ENCODE data around the gene SPG11.
"Not testable (repeated sequence)": the region's sequence is repeated elsewhere in the genome, so short reads cannot be mapped to it uniquely, and the experiment has no call there.

Gene SPG11

DNA sequence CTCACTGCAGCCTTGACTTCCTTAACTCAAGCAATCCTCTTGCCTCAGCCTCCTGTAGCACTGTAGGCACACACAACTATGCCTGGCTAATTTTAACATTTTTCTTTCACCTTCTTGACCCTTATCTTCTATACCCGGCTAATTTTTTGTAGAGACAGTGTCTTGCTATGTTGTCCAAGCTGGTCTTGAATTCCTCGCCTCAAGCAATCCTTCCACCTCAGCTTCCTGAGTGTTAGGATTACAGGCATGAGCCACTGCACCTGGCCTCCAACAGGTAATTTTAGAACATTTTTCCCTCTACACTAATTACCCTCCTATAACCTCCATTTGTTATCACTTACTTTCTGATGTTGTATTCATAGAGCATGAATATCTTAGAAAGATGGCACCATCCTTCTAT, 60.3 kb downstream of the SPG11 start:
- DNase-seq, result no peak

DNA sequence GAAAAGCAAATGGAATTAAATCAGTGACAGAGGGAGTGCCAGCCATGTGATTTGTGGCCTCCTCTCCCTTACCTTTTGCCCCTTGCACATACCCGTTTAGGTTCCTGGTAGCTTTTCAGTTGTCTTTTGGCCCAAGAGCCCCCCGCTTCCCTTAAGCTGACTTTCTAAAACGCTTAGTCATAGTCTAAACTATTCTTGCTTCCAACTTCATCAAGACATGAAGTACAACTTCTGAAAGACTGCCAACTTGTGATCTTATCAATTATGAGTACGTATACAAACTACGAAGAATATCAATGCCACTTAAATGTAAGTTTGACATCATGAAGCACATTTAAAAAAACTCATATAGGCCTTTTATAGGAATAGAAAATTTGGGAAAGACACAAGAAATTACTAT, 64.6 kb downstream of the SPG11 start:
- no peak for DNase-seq

DNA sequence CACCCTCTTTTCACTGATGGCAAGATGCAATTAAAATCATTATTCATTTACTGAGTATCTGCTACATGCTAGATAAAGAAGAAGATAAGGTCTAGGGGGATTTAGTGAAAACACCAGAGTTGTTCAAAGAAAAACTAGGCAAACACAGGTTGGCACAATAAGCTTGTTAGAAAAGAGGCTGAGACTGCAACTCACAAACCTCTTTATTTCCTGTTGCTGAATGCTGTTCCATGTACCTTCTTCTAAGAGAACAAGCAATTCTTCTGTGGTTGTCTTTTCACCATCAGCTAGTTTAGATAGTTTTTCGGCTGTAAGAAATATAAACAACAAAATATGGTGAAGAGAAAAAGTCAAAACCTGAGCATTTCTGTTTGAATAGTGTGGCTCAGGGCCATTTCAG, 65.4 kb downstream of the SPG11 start:
- DNase-seq, result no peak

DNA sequence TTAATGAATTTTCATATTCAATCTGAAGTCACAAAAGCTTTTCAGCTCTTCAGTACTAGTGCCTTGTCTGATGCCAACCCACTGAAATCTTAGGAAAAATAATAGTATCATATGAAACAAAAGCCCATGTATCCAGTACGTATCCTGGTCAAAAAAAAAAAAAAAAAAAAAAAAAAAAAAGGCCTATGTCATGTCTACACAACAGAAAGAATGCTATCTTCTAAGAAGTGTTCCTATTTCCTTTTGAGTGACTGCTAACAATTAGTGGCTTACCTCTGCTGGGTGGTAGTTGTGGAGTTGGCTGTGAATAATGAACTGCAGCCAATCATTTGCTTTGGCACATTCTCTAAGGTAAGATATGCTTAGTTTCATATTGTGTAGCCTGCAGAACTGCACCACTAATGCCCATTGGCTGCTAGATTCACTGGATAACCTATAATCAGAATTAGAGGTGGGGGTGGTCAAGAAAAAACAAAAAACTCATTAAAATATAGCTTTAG, 66.9 kb downstream of the SPG11 start:
- DNase-seq, result peak; percentile 31

DNA sequence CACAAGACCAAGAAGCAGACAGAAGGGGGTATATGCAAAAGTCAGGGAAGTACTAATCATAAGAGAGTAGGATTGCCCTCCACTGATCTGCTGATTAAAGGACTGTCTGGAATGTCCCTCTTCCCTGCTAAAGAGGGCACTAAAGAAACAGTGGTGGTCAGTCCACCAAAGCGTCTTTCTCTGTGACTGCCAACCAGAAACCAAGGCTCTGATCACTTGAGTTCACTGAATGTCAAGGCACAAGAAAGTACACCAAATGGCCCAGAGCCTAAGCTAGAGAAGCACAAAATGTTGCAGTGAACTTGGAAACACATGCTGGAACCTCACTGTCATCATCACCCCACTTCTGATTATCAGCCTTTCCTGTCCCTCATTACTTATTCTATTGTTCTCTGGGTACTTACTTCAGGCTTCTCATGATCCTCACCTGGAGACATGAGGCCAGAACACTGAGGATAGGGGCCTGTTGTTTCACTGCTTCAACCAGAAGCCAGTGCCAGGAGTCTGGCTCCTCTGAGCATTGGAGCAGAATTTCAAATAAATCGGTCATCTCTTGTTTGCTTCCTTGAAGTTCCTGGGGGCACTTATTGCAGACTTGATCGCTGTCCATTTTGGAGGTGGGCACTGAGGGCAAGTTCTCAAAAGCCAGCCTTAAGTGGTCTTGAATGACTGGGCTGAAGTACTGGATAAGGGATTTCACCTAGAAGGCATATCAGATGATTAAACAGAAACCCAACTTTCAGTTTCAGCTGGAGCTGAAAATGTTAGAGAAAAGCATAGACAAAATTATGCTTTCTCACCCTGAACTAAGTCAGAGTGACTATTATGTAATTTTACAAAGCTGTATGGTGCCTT, 67.6 kb downstream of the SPG11 start:
- DNase-seq, result peak; percentile 39

DNA sequence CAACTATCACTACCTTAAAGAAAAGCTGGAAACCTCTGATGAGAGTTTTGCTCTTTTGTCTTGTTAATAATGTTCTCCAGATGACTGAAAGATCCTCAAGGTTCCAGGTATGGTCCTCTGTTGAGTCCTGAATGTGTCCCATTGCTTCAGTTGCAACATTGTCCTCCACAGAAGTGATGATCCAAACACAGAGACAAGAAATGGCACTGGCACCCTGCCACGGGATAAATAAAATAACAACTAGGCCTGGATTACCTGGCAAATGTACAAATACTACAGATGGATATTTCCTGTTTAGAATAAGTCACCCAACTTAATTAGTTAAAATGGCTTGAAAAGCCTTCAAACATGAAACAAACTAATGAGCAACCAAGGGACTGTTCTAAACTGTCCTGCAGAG, 68.2 kb downstream of the SPG11 start:
- no peak for DNase-seq

DNA sequence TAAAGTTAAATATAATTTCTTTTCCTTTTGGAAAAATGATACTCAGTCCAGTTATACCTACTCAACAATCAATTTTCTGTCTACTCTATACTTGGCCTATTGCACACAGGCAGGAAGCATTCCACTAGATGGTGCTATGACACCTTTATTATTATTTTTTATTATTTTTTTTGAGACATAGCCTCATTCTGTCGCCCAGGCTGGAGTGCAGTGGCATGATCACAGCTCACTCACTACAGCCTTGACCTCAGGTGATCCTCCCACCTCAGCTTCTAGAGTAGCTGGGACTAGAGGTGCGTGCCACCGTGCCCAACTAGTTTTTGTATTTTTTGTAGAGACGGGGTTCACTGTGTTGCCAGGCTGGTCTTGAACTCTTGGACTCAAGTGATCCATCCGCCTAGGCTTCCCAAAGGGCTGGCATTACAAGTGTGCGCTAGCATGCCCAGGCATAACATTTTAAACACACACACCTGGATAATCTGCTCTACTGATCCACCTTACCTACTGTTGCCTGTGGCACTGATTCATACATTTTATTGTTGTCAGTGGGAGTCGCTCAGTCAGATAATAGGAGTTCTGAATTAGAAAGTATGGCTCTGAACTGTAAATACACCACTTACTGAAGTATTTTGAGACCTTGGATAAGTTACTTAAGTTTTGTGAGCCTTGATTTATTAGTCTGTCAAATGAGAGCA, 70.3 kb downstream of the SPG11 start:
- peak; percentile 49 for DNase-seq

DNA sequence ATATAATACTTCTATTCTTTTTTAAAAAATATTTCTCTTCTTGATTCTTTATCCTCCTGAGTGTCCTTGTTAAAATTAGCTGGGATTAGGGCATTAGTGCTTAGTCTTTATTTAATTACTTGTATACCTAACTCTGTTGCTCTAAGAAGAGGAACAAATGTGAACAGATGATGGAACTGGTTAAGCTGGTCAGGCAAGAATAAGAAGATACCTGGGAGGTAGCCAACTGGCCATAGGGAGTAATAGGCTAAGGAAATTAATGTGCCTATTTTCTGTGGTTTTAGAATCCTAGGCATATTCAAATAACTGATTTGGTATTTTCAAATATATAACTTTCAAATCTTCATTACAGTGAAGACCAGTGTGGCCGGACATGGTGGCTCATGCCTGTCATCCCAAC, 72.1 kb downstream of the SPG11 start:
- DNase-seq, result no peak

DNA sequence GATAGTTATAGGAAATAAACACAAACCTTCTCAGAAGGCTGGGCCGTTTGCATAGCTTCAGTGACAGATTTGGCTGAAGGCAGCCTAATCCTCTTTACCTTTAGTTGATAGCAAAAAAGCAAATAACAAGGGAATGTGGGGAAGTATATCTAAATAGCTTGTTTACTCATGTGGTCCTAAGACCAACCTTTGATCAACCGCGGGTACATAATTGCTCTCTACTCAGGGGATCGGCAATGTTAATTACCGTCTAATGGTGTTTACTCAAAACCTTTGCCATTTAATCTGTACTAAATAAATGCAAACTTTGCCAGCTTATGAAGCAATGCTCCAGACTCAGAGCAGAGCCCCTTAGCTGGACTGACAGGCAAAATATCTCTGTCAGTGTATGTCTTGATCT, 74.9 kb downstream of the SPG11 start:
- no peak for DNase-seq

DNA sequence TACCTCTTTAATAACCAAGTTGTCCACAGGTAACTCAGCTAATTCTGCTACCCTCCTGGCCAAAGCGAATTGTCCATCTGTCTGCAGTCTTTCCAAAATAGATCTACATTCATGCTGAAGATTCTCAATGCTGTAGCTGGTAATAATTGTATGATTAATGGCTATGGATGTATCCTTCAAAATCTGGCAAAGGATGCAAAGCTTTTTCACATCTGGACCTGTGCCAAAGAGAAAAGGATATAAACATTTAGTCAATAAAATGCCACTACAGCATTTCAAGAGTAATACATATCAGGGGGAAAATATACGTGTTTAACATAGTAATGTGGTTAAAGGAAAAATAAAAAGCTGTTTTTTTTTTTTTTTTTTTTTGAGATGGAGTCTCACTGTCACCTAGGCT, 77.8 kb downstream of the SPG11 start:
- DNase-seq, result no peak

DNA sequence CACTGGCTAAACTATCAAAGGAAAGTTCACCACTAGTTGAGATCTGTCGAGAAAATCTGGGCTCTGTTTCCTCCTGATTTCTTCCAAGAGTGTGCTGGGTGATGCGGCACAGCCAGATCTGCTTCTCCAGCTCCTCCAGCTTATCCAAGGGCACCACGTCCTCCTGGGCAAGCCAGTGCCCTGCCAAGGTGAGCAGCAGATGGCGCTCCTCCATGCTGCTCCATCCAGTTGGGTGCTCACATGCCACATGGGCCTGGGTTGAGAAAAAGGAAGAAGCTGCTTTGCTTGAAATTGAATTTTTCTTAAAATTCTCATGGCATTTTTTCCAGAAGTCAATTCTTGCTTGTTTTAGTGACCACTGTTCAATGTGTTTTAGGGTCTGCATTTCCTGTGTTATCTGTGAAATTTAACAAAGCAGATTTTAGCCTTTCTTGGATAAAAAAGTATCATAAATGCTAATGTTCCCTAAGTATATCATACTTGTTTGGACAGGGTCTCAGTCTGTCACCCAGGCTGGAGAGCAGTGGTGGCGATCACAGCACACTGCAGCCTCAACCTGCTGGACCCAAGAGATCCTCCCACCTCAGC, 79.2 kb downstream of the SPG11 start:
- DNase-seq, result peak; percentile 62

DNA sequence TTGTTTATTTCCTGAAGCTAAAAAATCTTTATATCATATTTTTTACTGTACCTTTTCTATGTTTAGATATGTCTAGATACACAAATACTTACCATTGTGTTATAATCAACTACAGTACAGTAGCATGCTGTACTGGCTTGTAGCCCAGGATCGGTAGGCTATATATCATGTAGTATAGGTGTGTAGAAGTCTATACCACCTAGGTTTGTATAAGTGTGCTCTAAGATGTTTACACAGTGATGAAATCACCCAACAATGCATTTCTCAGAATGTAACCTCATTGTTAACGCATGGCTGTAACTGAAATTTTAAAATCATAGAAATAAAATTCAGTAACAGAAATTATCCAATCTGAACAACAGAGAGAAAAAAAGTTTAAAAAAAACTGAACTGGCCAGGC, 83.4 kb downstream of the SPG11 start:
- DNase-seq, result no peak

DNA sequence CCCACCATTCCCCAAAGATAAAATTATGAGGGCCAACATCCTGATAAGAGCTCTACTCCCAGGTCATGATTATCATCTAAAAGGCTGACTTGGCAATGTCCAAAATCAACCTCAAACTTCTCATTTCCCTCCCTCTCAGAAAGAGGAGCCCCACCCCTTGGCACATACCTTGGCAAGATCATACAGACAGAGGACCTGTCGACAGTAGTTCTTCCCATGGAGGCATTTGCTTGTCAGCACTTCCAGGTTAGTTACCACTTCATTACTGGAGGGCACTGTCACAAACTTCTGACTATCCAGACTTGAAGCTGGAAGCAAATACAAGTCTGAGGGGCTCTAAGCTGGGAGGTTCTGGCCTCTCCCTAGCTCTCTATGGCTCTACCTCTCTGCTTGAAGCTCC, 88.7 kb downstream of the SPG11 start:
- DNase-seq, result no peak

DNA sequence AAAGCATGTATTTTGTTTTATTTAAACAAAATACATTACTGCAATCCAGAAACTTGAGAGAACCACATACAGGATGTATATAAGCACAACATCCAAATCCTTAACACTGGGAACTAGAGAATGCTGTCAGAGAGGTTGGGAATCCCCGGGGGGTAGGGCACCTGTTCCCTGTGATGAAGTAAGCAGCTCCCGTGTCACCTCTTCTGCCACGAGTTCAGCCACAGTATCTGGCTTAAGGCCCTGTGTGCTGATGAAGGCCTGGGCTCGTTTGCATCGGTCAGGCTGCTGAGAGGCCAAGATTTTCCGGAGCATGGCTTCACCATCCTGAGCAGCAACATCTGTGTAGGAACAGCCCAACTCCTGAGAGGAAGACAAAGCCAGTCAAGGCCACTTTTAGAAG, 90.1 kb downstream of the SPG11 start:
- DNase-seq, result no peak

DNA sequence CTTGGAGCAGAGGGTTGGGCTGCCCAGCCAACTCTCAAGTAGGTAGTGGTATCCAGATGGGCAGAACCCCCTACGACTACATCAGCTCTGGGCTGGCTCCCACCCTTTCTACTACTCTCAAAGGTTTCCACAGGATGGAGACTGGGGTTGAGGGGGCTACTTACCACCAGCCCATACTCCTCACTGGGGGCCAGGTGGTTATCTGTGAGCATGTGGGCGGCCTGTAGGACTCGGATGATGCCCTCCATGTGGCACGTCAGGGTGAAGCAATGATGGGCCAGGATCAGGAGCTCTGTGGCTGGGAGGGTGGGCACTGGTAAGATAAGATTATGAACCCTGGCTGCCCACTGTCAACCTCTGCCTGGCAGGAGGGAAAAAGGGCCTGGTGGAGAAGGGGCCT, 93.1 kb downstream of the SPG11 start:
- no peak for DNase-seq

DNA sequence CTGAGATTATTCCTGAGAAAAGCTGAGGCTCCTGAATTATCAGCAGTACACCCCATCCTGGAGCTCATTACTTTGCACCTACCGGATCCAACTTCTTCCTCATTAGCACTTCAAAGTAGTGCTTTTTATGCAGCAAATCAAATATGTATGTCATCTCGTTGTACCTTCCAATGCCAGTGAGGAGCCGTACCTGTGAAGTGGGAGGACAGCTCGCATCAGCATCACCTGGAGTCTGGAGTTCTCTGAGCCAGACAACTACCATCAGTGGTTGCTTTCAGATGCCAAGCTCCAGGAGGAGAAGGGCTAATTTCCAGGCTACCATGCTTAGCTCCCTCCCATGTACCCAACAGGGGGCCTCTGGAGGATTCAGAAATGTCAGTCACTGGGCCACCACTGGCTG, 94.1 kb downstream of the SPG11 start:
- DNase-seq, result no peak

DNA sequence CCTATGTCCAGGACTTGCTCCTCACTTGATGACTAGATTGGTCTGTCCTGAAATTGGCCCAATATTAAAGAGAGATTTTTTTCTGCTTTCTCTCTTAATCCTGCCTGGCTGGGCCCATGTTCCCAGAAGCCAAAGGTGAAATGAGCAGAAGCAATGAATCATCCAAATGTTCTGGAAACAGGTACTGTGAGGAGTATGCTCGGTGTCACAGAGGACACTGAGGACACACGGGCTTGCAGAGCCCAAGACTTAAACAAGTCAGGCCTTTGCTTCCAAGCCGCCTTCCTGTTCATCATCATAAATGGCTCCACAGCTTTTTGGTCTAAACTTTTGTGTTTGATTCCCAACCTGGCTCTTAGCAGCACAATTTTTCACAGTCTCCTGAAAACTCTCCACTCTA, 95.1 kb downstream of the SPG11 start:
- no peak for DNase-seq

DNA sequence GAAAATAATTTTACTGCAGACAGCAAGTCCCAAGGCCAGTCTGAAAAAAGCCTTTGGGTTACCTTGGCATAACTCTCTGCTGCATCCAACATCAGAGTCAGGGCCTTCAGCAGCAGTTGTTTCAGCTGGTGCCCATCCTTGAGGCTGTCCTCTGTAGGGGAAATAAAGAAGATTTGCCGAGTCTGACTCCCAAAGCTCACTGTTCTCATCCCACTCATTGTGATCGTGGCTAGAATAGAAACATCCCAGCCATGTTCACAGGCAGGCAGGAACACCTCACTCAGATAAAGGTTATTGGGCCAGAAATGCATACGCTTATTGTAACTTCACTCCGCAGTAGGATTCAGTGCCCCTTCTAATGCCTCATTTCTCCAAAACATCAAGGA, 97.3 kb downstream of the SPG11 start:
- DNase-seq, result no peak

DNA sequence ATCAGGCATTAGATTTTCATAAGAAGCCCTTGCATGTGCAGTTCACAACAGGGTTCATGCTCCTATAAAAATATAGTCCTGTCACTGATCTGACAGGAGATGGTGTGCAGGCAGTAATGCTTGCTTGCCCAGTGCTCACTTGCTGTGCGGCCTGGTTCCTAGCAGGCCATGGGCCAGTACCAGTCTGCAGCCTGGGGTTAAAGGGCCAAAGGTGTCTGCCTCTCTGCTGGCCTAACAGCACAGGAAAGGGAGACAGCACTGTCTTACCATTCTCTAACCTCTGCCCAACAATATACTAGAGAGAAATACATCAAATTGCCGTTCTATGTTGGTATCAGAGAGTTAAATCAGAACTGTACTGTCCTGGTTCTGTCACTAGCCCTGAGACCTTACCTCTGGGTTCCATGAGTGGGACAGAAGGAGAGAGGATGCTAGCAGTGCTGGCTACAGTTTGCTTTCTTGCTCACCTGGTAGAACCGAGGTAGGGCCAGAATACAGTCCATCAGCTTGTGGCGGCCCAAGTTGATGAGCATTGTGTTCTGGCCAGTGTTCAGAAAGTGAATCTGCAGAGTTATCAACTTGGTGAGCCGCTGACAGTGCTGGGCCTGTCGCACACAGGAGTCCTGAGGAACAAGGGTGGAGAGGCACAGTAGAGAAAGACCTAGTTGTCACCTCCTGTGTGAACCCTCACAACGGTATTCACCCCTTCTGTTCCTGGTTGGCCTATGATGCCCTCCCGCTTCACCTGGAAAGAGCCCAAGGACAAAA, 97.9 kb downstream of the SPG11 start:
- DNase-seq, result no peak

DNA sequence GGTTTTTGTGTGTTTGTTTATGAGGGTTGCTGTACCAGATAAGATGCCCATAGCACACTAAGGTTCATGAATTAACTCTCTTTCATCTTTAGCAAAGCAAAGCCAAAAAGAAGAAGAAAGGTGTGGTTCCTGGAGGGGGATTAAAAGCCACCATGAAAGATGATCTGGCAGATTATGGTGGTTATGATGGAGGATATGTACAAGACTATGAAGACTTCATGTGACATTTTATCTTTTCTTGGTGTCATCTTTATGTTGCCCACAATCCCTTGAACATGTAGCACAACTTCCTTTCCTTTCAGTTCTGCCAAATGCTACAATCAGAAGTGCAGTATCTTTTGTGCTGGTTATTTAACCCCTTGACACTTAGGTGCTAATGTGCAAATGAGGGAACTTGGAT, 102.5 kb downstream of the SPG11 start:
- DNase-seq, result not testable (repeated sequence)

DNA sequence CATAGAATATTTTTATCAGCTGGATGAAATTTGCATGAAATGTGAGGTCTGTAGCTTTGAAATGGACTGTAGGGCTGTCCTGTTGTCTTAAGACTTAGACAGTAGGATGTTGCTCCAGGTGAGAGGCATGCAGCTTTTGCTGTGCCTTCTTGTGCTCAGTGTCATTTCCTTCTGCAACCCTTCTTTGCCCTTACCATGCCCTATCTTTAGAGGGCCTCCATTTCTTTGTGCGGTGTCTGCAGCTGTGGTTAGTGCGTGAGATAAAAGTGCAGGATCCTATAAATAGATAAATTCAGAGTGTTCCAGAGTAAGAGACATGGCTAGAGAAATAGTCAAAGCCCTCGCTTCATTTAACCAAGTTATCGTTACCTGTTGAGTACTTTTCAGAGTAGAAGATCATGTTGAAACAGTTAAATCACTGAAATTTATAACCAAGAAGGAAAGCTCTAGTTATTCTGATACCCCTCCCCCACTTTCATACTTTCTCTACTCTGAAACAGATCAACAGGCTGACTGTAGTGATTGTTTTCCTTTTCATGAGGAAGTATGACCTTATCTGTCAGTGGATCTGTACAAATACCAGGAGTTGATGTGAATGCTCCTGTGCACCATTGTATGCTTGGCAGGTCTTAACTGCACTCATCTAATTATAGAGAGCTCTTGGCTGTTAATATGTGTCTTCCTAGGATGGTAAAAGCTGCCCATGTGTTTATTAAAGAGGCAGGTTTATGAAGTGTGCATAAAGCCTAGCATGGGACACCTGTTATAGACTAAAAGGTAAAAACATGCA, 108.3 kb downstream of the SPG11 start:
- DNase-seq, result no peak

DNA sequence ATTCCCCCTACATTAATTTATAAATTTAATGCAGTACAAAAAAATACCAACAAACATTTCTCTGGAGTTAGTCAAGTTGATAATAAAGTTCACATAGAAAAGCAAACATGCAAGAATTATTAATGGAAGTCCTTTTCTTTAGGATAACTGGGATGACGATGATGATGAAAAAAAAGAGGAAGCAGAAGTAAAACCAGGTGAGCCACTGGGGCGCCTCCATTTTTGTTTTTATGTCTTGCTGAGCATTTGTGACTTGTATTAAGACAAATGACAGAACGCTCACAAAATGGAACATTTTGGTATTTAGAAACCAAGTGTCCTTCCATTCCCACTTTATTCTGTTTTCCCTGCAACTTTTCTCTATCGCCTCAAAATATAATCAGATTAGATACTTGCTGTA, 112.7 kb downstream of the SPG11 start:
- DNase-seq, result no peak

Data from activated CD4-positive, alpha-beta T cell treated with anti-CD3 and anti-CD28 coated beads, Interleukin-2, amount 50 U/mL, for 16 hours (primary cell).